Measurements from ENCODE around the gene ZNF366. TPM values are rescaled to one million over a fixed set of nuclear protein-coding genes. Genes with fewer than 3 reads are reported as not detected.
A peak's percentile ranks its signal among the peaks of the same experiment; 100 is the strongest.

The ZNF366 gene
- total and polyA plus RNA-seq, 9 donors: 2.1 to 3.7 (median 2.7) TPM

- H3K4me3 ChIP-seq (ENCODE audit: low read length): no peak overlapping the region
- H3K36me3 ChIP-seq (ENCODE audit: control insufficient read depth, insufficient read depth, low read length): no peaks in the 10 kb centered on the region
- peaks cover 9% of the 10 kb centered on the region for H3K4me1 ChIP-seq (ENCODE audit: control insufficient read depth, insufficient read depth, low read length)
- WGBS (ENCODE audit: insufficient coverage): no CpG with 5 or more reads among the region's 3 CpGs
- H3K27me3 ChIP-seq (ENCODE audit: control insufficient read depth, insufficient read depth, low read length): no peaks in the 10 kb centered on the region
- DNase-seq: no peak
- no peaks in the 10 kb centered on the region for H3K9me3 ChIP-seq (replicated peaks; ENCODE audit: control insufficient read depth, low read depth, low read length)
- no peak overlapping the region for H3K27ac ChIP-seq (ENCODE audit: low read length)
These were observed 9.4 kb downstream of the ZNF366 start for GRCh38 chr5:72497823-72498222.

- H3K9me3 ChIP-seq (replicated peaks; ENCODE audit: control insufficient read depth, low read depth, low read length): no peaks in the 10 kb centered on the region
- no peak overlapping the region for H3K27ac ChIP-seq (ENCODE audit: low read length)
- WGBS (ENCODE audit: insufficient coverage): 80% methylated on average over 2 of the region's 6 CpGs
- H3K36me3 ChIP-seq (ENCODE audit: control insufficient read depth, insufficient read depth, low read length): no peaks in the 10 kb centered on the region
- DNase-seq: no peak
- no peak overlapping the region for H3K4me3 ChIP-seq (ENCODE audit: low read length)
- no peaks in the 10 kb centered on the region for H3K27me3 ChIP-seq (ENCODE audit: control insufficient read depth, insufficient read depth, low read length)
- H3K4me1 ChIP-seq (ENCODE audit: control insufficient read depth, insufficient read depth, low read length): peaks cover 9% of the 10 kb centered on the region
These were observed 11.8 kb downstream of the ZNF366 start for GRCh38 chr5:72495410-72495809.

DNA sequence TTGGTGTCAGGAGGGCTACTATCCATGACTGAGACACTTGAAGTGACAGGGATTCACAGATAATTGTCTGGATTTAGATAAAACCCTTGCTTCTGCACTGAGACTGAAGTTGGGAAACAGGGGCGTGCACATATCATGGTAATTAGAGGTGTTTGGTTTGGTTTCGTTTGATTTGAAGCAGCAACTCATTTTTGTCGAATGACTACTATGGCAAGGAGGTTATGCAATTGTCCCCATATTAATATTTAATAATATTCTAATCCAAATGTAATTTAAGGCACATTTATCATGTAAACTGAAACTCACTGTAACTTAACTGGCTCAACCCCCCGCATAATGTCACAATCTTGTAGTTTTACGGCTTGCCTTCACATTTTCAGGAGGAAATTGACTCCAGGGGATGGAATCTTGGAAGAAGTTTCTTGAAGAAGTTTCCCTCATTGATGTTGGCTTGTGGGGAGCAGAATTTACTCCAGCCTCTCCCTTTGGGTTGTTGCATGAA lies 12.5 kb downstream of the ZNF366 start:
- DNase-seq: no peak
- Histone ChIP-seq H3K27ac (ENCODE audit: low read length) (no peak overlapping the region), H3K36me3 (ENCODE audit: control insufficient read depth, insufficient read depth, low read length) (no peaks in the 10 kb centered on the region), H3K27me3 (ENCODE audit: control insufficient read depth, insufficient read depth, low read length) (no peaks in the 10 kb centered on the region), H3K9me3 (replicated peaks; ENCODE audit: control insufficient read depth, low read depth, low read length) (no peaks in the 10 kb centered on the region), H3K4me3 (ENCODE audit: low read length) (no peak overlapping the region), H3K4me1 (ENCODE audit: control insufficient read depth, insufficient read depth, low read length) (peaks cover 7% of the 10 kb centered on the region)
- no CpG with 5 or more reads among the region's 5 CpGs for WGBS (ENCODE audit: insufficient coverage)

DNA sequence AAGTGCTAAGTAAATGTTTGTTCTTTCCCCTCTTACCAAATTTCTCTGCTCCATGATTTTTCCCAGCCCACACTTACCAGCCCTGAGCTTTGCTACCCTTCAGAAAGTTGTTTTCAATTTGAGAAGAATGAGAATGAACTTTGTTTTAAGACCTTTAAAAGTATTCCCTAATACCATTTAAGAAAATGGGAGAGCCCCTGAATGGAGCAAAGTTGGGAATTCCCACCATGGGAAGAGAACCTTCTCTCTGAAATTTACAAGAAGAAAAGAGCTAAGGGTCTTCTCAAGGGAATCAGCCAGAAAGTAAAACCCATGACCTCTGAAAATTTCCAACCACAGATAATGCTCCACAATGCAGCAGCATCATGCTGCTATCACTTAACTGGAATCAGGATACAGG lies 17.7 kb downstream of the ZNF366 start:
- no peaks in the 10 kb centered on the region for H3K27me3 ChIP-seq (ENCODE audit: control insufficient read depth, insufficient read depth, low read length)
- H3K36me3 ChIP-seq (ENCODE audit: control insufficient read depth, insufficient read depth, low read length): no peaks in the 10 kb centered on the region
- no peaks in the 10 kb centered on the region for H3K9me3 ChIP-seq (replicated peaks; ENCODE audit: control insufficient read depth, low read depth, low read length)
- no peak for DNase-seq
- H3K27ac ChIP-seq (ENCODE audit: low read length): no peak overlapping the region
- no peak overlapping the region for H3K4me3 ChIP-seq (ENCODE audit: low read length)
- peaks cover 13% of the 10 kb centered on the region for H3K4me1 ChIP-seq (ENCODE audit: control insufficient read depth, insufficient read depth, low read length)

- Histone ChIP-seq H3K36me3 (ENCODE audit: control insufficient read depth, insufficient read depth, low read length) (no peaks in the 10 kb centered on the region), H3K27me3 (ENCODE audit: control insufficient read depth, insufficient read depth, low read length) (no peaks in the 10 kb centered on the region), H3K27ac (ENCODE audit: low read length) (no peak overlapping the region), H3K4me1 (ENCODE audit: control insufficient read depth, insufficient read depth, low read length) (peaks cover 13% of the 10 kb centered on the region), H3K9me3 (replicated peaks; ENCODE audit: control insufficient read depth, low read depth, low read length) (no peaks in the 10 kb centered on the region), H3K4me3 (ENCODE audit: low read length) (no peak overlapping the region)
- no peak for DNase-seq
These were observed 18.5 kb downstream of the ZNF366 start for GRCh38 chr5:72488756-72489155.

DNA sequence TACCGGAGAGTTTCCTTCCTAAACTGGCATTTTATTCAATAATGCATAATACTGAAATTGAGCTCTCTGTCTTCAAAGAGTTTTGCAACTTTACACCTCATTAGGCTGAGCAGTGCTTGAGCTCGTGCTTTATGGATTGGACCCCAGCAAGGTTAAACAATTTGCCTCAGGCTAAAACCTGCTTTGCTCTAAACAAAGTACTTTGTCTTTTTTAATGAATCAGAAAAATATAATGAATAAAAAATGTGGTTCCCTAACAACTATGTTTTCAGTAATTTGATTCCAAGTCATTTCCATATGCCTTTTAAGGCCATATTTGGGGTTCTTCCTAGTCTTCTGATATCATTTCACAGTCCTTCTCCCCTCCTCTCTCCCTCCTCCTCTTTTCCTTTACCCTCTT lies 20.0 kb downstream of the ZNF366 start:
- H3K27ac ChIP-seq (ENCODE audit: low read length): no peak overlapping the region
- WGBS (ENCODE audit: insufficient coverage): 100% methylated on average over 1 of the region's 2 CpGs
- no peak overlapping the region for H3K4me3 ChIP-seq (ENCODE audit: low read length)
- peaks cover 16% of the 10 kb centered on the region for H3K4me1 ChIP-seq (ENCODE audit: control insufficient read depth, insufficient read depth, low read length)
- DNase-seq: no peak
- H3K9me3 ChIP-seq (replicated peaks; ENCODE audit: control insufficient read depth, low read depth, low read length): no peaks in the 10 kb centered on the region
- H3K36me3 ChIP-seq (ENCODE audit: control insufficient read depth, insufficient read depth, low read length): no peaks in the 10 kb centered on the region
- no peaks in the 10 kb centered on the region for H3K27me3 ChIP-seq (ENCODE audit: control insufficient read depth, insufficient read depth, low read length)

DNA sequence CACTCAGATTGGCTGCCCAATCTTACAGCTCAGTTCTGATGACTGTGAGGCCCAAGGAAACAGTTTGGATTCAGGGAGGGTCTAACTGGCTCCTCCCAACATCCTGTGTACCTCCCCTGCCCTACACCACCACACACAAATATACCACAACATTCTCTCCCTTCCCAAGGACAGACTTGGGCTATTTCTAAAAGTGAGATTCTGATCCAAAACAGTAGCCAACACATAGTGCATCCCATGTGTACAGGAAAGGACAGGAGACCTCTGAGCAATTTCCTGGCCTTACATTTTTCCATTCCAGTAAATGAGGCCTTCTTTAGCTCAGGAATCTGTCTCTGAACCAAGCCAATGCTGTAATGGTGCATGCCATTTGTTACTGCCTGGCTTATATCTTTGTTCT lies 20.8 kb downstream of the ZNF366 start:
- no peaks in the 10 kb centered on the region for H3K27me3 ChIP-seq (ENCODE audit: control insufficient read depth, insufficient read depth, low read length)
- peak overlapping the region; percentile 59 for H3K27ac ChIP-seq (ENCODE audit: low read length)
- DNase-seq: peak; percentile 79
- H3K9me3 ChIP-seq (replicated peaks; ENCODE audit: control insufficient read depth, low read depth, low read length): no peaks in the 10 kb centered on the region
- peaks cover 16% of the 10 kb centered on the region for H3K4me1 ChIP-seq (ENCODE audit: control insufficient read depth, insufficient read depth, low read length)
- no peaks in the 10 kb centered on the region for H3K36me3 ChIP-seq (ENCODE audit: control insufficient read depth, insufficient read depth, low read length)
- no peak overlapping the region for H3K4me3 ChIP-seq (ENCODE audit: low read length)

DNA sequence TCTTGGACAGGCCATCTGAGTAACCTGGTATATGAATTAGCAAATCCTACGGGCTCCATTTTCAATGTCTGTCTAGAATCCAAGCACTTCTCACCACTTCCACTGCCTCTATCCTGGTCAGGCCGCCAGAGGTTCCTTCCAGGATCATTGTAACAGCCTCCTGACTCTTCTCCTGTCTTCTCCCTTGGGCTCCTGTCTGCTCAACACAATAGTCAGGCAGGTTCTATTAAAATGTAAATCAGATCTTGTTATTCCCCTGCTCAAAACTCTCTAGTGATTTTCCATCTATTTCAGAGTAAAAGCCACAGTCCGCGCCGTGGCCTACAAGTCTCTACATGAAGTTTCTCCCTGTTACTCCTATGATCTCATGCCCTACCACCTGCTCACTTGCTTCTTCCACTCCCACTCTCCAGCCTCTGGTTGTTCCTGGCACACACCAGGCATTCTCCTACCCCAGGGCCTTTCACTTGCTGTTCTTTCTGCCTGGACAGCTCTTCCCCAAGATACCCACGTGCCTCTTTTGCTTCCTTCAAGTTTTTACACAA lies 21.7 kb downstream of the ZNF366 start:
- H3K4me3 ChIP-seq (ENCODE audit: low read length): no peak overlapping the region
- 30% methylated on average over 5 of the region's 6 CpGs for WGBS (ENCODE audit: insufficient coverage)
- DNase-seq: peak; percentile 86
- peaks cover 19% of the 10 kb centered on the region for H3K4me1 ChIP-seq (ENCODE audit: control insufficient read depth, insufficient read depth, low read length)
- H3K36me3 ChIP-seq (ENCODE audit: control insufficient read depth, insufficient read depth, low read length): no peaks in the 10 kb centered on the region
- peak overlapping the region; percentile 59 for H3K27ac ChIP-seq (ENCODE audit: low read length)
- no peaks in the 10 kb centered on the region for H3K27me3 ChIP-seq (ENCODE audit: control insufficient read depth, insufficient read depth, low read length)
- H3K9me3 ChIP-seq (replicated peaks; ENCODE audit: control insufficient read depth, low read depth, low read length): no peaks in the 10 kb centered on the region

DNA sequence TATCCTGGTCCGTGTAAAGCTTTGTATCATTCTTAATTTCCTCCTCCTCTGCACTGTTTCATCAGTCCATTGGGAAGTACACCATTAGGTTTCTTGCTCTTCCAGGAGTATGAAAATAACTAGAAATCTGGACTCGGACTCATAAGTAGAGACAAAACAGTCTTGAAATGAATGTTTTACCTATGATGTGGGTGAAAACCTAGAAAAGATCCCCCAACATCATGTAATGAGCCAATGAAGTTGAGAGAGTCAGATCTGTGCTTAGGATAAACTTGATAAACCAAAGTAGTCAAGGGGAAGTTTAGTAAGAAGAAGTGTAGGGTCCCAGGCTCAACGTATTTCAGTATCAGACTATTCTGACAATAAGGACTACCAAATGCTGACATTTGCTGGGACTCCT lies 25.2 kb downstream of the ZNF366 start:
- DNase-seq: no peak
- Histone ChIP-seq H3K4me1 (ENCODE audit: control insufficient read depth, insufficient read depth, low read length) (peaks cover 26% of the 10 kb centered on the region), H3K4me3 (ENCODE audit: low read length) (no peak overlapping the region), H3K9me3 (replicated peaks; ENCODE audit: control insufficient read depth, low read depth, low read length) (no peaks in the 10 kb centered on the region), H3K36me3 (ENCODE audit: control insufficient read depth, insufficient read depth, low read length) (no peaks in the 10 kb centered on the region), H3K27me3 (ENCODE audit: control insufficient read depth, insufficient read depth, low read length) (no peaks in the 10 kb centered on the region), H3K27ac (ENCODE audit: low read length) (no peak overlapping the region)
- WGBS (ENCODE audit: insufficient coverage): no CpG with 5 or more reads among the region's 3 CpGs

GRCh38 chr5:72480841-72481240 lies 26.4 kb downstream of the ZNF366 start:
- Histone ChIP-seq H3K4me3 (ENCODE audit: low read length) (no peak overlapping the region), H3K27me3 (ENCODE audit: control insufficient read depth, insufficient read depth, low read length) (no peaks in the 10 kb centered on the region), H3K9me3 (replicated peaks; ENCODE audit: control insufficient read depth, low read depth, low read length) (no peaks in the 10 kb centered on the region), H3K27ac (ENCODE audit: low read length) (no peak overlapping the region), H3K4me1 (ENCODE audit: control insufficient read depth, insufficient read depth, low read length) (peaks cover 21% of the 10 kb centered on the region), H3K36me3 (ENCODE audit: control insufficient read depth, insufficient read depth, low read length) (no peaks in the 10 kb centered on the region)
- DNase-seq: no peak
- 70% methylated on average over 8 of the region's 9 CpGs for WGBS (ENCODE audit: insufficient coverage)

DNA sequence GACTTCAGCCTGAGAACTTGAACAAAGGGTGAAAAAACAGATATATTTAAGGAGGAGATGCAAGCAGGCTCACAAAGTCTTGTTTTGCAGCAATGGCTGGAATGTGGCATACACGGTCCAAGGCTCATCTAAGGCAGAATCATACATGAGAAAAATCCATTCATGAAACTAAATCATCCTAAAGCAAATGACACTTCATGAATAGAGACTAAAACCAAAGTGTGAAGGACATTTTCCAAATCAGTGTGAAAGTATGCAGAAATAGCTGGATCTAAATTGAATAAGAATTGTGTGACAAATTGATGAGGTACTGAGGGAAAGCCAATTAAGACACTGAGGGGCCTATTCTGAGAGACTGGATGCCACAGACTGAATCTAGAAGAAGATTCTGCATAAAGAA lies 27.3 kb downstream of the ZNF366 start:
- Histone ChIP-seq H3K4me1 (ENCODE audit: control insufficient read depth, insufficient read depth, low read length) (peaks cover 12% of the 10 kb centered on the region), H3K9me3 (replicated peaks; ENCODE audit: control insufficient read depth, low read depth, low read length) (no peaks in the 10 kb centered on the region), H3K4me3 (ENCODE audit: low read length) (no peak overlapping the region), H3K27ac (ENCODE audit: low read length) (no peak overlapping the region), H3K36me3 (ENCODE audit: control insufficient read depth, insufficient read depth, low read length) (no peaks in the 10 kb centered on the region), H3K27me3 (ENCODE audit: control insufficient read depth, insufficient read depth, low read length) (no peaks in the 10 kb centered on the region)
- DNase-seq: no peak
- no CpG with 5 or more reads among the region's 1 CpG for WGBS (ENCODE audit: insufficient coverage)
